Mononuclear cell (primary cell): ENCODE measurements around the gene CDC42SE2. TPM values are rescaled to one million over a fixed set of nuclear protein-coding genes. Genes with fewer than 3 reads are reported as not detected.

Experiments used
- H3K27me3 ChIP-seq: 2 replicates; pipeline ENCODE4 v1.6.0; 2011; ENCODE audit warnings: low read length, control low read depth; ENCODE audit not compliant: insufficient read depth
- H3K4me1 ChIP-seq: 2 replicates; pipeline ENCODE4 v1.5.1; 2011; ENCODE audit warnings: mild to moderate bottlenecking, low read length, control low read depth; ENCODE audit not compliant: insufficient read depth
- H3K4me3 ChIP-seq: 2 replicates; pipeline ENCODE4 v1.5.1; 2011; ENCODE audit warnings: mild to moderate bottlenecking, low read length, moderate library complexity
- H3K9me3 ChIP-seq: 2 replicates; pipeline ENCODE4 v1.5.1; 2011; ENCODE audit warnings: low read depth, mild to moderate bottlenecking, control low read depth, low read length
- total RNA-seq: library from RNA; depleted of rRNA; stranded (reverse); fragments of >200 nt; gene quantifications from one replicate; pipeline ENCODE4 v1.2.3, GENCODE V29; 2012

Gene CDC42SE2, protein sequence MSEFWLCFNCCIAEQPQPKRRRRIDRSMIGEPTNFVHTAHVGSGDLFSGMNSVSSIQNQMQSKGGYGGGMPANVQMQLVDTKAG
- total RNA-seq, result 463 TPM

DNA sequence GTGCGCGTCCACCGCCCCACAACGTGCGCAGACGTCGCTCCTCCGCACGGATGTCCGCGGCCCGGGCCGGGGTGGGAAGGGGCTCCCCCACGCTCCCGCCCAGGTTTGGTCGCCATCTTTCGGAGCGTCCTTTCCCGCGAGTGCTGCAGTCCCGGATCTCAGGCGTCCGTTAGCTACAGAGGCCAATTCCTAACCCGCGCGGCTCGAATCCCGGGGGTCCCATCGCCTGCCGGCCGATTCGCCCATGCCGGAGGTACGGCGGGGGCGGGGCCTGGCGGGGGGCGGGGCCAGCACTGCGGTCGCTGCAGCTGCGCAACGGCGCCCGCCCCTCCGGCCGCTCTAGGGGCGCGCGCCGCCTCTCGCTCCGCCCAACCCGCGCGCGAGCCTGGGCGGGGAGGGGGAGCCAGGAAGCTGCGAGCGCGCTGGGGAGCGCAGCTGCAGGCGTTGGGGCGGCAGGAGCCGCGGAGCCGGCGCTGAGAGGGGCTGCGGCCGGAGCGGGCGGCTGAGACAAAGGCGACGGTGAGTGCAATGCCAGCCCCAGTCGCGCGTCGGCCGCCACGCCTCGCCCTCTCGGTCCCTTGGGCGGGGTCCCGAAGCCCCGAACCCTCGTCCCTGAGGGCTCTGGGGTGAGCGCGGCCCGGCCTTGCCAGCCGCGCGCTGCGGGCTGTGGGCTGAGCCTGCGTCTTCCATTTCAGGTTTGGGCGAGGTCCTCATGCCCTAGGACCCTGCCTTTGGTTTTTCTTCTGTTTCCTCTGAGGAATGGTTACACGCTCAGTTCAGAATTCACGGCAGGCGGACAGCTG is at the start of gene CDC42SE2:
CDC42SE2 (plus strand) TSS at position 406 of the 803 bp plus-strand sequence. CDS start 95,441 bp downstream, outside the sequence.
- H3K4me3 ChIP-seq, result peak within 1 kb of the TSS; percentile 96
- no peaks in the 10 kb centered on the region for H3K9me3 ChIP-seq
- H3K27me3 ChIP-seq, result no peaks in the 10 kb centered on the region
- peaks cover 32% of the 10 kb centered on the region for H3K4me1 ChIP-seq

DNA sequence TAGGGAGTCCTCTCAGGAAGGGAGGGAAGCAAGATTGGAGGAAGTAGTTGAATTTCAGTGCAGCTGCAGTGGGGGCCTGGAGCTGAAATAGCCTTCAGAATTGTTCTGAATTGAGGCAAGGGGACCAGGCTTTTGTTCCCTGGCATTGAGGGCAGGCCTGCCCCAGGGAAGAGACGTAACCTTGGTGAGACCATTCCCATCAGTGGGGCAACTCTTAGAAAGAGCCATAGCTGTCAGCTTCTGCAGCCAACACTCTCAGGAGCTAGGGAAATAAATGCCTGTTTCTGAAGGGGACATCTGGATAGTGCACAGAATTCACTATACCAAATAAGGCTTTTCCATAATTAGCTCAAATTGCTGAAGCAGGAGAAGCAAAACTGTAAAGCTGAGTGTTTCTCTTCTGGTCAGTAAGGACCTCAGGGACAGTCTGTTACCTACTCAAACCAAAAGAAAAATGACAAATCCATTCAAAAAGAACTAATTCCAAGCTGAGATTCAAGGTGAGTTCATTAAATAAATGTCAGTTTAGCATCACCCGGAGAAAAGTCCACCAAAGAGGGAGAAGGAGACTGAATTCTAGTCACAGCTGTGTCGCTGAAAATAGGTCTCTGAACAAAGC is 49.1 kb upstream of the CDC42SE2 start:
- H3K27me3 ChIP-seq, result no peaks in the 10 kb centered on the region
- H3K9me3 ChIP-seq, result no peaks in the 10 kb centered on the region
- no peak overlapping the region for H3K4me3 ChIP-seq
- peaks cover 32% of the 10 kb centered on the region for H3K4me1 ChIP-seq

DNA sequence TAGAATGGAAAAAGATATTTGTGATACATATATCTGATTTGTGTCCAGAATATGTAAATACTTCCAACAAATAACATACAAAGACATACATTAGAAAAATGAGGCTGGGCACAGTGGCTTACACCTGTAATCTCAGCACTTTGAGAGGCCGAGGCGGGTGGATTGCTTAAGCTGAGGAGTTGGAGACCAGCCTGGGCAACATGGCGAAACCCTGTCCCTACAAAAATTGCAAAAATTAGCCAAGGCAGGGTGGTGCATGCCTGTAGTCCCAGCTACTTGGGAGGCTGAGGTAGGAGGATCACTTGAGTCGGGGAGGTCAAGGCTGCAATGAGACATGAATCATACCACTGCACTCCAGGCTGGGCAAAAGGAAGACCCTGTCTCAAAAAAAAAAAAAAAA is 46.1 kb upstream of the CDC42SE2 start:
- peaks cover 17% of the 10 kb centered on the region for H3K4me1 ChIP-seq
- H3K27me3 ChIP-seq, result no peaks in the 10 kb centered on the region
- H3K4me3 ChIP-seq, result no peak overlapping the region
- no peaks in the 10 kb centered on the region for H3K9me3 ChIP-seq

DNA sequence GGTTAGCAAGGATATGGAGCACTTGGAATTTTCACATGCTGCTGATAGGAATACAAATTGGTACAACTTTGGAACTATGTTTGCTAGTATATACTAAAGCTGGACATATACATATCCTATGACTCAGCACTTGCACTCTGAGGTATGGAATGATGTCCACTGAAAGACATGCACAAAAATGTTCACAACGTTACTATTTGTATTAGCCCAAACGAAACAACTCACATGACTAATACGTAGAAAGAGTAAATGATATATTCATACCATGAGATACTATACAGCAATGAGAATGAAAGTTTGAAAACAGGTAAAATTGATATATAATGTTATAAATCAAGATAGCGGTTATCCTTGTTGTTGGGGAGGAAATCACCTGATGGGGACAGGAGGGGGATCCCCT is 45.5 kb upstream of the CDC42SE2 start:
- peaks cover 23% of the 10 kb centered on the region for H3K4me1 ChIP-seq
- no peaks in the 10 kb centered on the region for H3K27me3 ChIP-seq
- H3K4me3 ChIP-seq, result no peak overlapping the region
- no peaks in the 10 kb centered on the region for H3K9me3 ChIP-seq

DNA sequence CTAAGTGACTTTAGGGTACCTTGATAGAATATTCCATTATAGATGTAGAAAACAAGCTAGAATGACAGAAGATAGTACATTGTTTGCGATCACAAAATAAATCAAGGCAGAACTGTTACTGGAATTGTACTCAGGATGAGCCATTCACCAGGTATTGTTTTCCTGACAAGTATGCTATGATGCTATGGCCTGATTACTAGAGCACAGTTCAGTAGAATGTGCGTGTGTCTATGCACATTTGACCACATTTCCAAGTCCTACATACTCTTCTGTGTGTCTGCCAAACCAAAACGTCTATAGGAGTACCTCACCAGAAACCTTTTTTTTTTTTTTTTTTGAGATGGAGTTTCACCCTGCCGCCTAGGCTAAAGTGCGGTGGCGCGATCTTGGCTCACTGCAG is 43.3 kb upstream of the CDC42SE2 start:
- H3K9me3 ChIP-seq, result no peaks in the 10 kb centered on the region
- H3K27me3 ChIP-seq, result no peaks in the 10 kb centered on the region
- peaks cover 37% of the 10 kb centered on the region for H3K4me1 ChIP-seq
- H3K4me3 ChIP-seq, result no peak overlapping the region

DNA sequence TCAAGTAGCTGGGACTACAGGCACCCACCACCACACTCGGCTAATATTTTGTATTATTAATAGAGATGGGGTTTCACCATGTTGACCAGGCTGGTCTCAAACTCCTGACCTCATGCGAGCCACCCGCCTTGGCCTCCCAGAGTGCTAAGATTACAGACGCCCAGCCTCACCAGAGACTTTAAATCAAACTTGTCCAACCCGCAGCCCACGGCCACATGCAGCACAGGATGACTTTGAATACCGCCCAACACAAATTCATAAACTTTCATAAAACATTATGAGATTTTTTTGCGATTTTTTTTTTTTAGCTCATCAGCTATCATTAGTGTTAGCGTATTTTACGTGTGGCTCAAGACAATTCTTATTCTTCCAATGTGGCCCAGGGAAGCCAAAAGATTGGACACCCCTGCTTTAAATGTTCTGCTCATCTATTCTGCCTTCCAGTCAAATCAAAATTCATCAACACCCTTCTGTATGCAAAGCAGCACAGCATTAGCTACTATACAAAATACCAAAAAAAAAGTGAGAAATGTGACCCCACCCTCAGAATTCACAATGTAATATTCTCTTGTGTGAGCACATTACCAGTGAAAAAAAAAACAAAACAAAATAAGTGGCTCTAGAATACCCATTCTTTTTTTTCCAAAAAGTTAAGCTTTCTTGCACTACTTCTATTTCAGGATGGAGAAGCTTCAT is 42.7 kb upstream of the CDC42SE2 start:
- peaks cover 42% of the 10 kb centered on the region for H3K4me1 ChIP-seq
- H3K27me3 ChIP-seq, result no peaks in the 10 kb centered on the region
- no peaks in the 10 kb centered on the region for H3K9me3 ChIP-seq
- no peak overlapping the region for H3K4me3 ChIP-seq

DNA sequence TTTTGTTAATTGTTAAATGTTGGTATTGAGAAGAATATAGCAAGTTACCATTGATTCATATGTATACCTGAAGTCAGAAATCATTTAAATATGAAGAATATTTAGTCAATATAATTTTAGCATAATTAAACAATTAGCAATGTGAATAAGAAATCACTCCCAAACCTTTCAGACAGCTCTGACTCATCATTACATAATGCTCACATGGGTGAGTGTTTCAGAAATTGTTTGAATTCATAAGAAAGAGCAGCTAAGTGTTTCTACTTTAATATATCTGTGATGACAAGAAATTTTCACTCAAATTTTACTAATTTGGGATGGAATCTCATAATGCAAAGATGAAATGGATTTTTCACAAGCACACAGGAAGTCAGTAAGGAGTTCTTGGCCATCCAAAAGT is 42.0 kb upstream of the CDC42SE2 start:
- no peaks in the 10 kb centered on the region for H3K27me3 ChIP-seq
- no peak overlapping the region for H3K4me3 ChIP-seq
- H3K9me3 ChIP-seq, result no peaks in the 10 kb centered on the region
- peaks cover 47% of the 10 kb centered on the region for H3K4me1 ChIP-seq

DNA sequence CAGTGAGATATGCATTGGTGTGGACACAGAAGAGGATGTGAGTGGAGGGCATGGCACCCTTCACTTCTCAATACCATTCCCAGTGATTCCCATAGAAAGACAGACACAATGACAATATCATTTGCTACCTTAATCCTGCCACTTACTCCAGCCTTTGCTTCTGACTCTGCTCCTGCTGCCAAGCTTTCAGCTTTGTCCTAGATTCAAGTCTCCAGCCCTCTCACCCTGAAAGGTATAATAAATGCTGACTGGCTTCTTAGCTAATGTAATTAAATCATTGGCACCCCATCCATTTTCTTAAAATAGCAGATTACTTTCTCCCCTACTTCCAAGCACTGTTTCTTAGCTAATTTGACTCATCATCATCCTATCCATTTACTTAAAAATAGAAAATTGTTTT is 41.1 kb upstream of the CDC42SE2 start:
- H3K27me3 ChIP-seq, result no peaks in the 10 kb centered on the region
- H3K4me3 ChIP-seq, result no peak overlapping the region
- peaks cover 47% of the 10 kb centered on the region for H3K4me1 ChIP-seq
- H3K9me3 ChIP-seq, result no peaks in the 10 kb centered on the region

DNA sequence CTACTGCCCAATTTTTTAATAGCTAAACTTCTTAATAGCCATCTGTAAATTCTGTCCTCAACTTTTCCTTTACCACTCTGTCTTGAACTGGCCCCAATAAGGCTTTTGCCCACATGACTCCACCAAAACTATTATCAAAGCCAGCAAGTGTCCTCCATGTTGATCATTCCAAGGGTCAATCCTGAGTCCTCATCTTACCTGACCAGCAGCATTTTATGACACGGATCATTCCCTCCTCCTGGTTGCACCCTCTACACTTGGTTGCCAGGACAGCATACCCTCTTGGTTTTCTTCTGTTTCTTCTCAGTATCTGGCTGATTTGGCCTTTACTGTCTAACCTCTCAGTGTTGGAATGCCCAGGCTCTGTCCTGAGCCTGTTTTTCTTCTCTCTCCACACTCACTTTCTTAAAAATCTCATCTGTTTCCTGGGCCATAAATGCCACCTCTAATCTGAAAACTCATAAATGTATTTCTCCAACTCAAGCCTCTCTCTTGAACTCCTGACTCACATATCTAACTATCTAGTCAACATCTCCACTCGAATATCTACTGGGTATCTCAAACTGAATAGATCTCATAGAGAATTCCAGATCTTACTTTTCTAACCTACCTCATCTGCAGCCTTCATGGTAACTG is 40.0 kb upstream of the CDC42SE2 start:
- H3K4me1 ChIP-seq, result peaks cover 47% of the 10 kb centered on the region
- H3K27me3 ChIP-seq, result no peaks in the 10 kb centered on the region
- no peaks in the 10 kb centered on the region for H3K9me3 ChIP-seq
- no peak overlapping the region for H3K4me3 ChIP-seq

DNA sequence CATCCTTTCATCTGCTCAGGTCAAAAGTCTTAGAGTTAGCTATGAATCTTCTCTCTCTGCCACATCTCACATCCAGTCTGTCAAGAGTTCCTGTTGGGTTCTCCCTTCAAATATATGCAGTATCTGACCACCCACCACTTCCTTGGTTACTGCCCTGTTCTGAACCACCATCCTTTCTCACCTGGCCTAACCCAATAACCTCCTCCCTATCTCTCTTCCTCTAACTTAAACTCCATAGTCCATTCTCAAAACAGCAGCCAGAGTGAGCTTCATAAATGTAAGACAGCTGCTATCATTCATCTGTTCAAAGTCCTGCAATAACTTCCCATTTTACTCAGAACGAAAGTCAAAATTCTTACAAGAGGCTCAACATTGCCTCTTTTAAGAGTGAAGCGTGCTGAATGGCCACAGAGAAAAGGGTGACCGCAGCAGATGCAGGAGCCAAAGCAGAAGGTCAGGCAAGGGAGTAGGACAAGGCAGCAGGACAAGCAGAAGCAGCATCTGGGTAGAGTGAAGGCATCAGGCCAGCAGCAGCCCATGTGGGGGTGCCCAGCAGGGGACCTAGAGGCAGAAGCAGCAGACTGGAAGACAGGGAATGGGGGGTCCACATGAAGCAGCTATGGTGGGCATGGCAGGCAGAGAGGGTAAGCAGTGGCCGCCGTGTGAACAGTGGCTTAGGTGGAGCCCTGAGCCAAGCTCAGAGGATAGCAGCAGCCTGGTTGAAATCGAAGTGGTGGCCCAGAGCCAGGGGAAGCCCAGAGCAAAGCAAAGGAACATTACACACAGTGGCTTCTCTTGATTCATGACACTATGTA is 39.3 kb upstream of the CDC42SE2 start:
- H3K4me1 ChIP-seq, result peaks cover 50% of the 10 kb centered on the region
- H3K9me3 ChIP-seq, result no peaks in the 10 kb centered on the region

DNA sequence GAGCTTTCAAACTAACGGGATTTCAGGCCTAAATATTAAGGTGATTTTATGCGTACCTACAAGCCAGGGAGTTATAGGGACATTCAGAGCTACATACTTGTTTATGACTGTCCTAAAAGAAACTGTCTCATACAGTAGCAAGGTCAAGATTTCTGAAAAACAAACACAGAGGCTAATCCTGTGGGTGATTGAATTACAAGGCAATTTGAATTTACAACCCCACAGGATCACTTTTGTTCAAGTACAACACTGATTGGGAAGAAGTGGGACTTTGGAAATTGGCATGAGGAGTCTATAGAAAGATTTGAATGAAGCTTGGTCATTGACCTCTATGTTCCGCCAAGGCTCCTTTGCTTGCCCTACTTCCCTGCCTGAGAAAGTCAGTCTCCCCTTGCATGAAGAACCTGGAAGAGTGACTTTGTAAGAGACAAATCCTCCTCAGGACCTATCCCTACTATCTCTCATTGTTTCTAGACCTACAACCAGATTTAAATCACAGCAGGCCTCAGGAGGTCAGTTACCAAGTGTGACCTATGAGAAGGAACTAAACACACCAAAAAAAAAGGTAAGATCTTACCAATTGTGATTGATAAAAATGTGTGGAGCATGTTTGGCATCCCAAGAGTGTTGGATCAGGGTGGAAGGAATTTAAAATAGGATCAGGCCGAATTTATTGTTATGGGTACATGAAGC is 38.4 kb upstream of the CDC42SE2 start:
- H3K4me1 ChIP-seq, result peaks cover 51% of the 10 kb centered on the region
- no peak overlapping the region for H3K4me3 ChIP-seq
- H3K27me3 ChIP-seq, result no peaks in the 10 kb centered on the region
- H3K9me3 ChIP-seq, result no peaks in the 10 kb centered on the region

More for the DNA sequence above, 39.3 kb upstream of the CDC42SE2 start:
- no peak overlapping the region for H3K4me3 ChIP-seq
- H3K27me3 ChIP-seq, result no peaks in the 10 kb centered on the region

DNA sequence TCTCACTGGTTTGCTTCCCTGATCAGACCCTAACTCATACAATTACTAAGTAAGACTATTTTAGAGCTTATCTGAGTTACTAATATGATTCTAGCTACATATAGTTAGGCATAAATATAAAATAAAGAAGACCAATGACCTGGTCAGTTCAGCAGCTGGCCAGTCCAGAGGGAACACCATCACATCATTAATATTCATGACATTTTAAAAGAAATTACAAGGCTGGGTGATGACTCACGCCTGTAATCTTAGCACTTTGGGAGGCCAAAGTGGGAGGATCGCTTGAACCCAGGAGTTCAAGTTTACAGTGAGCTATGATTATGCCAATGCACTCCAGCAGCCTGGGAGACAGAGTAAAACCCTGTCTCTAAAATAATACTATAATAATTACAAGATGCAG is 37.0 kb upstream of the CDC42SE2 start:
- Histone ChIP-seq H3K27me3 (no peaks in the 10 kb centered on the region), H3K4me3 (no peak overlapping the region), H3K4me1 (peaks cover 51% of the 10 kb centered on the region), H3K9me3 (no peaks in the 10 kb centered on the region)

DNA sequence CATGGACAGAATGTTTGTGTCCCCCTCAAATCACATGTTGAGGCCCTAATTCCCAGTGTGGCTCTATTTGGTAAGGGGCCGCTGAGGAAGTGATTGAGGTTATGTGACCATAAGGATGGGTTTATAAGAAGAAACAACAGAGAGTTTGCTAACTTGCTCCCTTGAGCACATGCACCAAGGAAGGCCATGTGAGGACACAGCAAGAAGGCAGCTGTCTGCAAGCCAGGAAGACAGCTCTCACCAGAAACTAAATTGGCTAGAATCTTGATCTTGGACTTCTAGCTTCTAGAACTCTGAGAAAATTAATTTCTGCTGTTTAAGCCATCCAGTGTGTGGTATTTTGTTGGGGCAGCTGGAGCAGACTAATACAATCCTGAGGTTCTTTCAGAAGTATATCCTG is 35.2 kb upstream of the CDC42SE2 start:
- Histone ChIP-seq H3K27me3 (no peaks in the 10 kb centered on the region), H3K4me1 (peaks cover 33% of the 10 kb centered on the region), H3K4me3 (no peak overlapping the region), H3K9me3 (no peaks in the 10 kb centered on the region)

DNA sequence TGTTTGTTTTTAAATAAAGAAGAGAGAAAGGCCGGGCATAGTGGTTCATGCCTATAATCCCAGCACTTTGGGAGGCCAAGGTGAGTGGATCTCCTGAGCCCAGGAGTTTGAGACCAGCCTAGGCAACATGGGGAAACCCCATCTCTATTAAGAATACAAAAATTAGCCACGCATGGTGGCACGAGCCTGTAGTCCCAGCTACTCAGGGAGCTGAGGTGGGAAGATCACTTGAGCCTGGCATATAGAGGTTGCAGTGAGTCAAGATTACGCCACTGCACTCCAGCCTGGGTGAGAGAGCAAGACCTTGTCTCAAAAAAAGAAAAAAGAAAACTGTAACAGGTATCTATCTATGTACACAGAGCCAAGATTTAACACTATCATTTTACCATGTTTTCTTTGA is 34.2 kb upstream of the CDC42SE2 start:
- H3K4me3 ChIP-seq, result no peak overlapping the region
- peaks cover 24% of the 10 kb centered on the region for H3K4me1 ChIP-seq
- no peaks in the 10 kb centered on the region for H3K27me3 ChIP-seq
- no peaks in the 10 kb centered on the region for H3K9me3 ChIP-seq
